ENCODE measurements around the gene MCRIP2.

Gene MCRIP2

GRCh38 chr16:670485-671352 lies 29.1 kb downstream of the MCRIP2 start:
- TF ChIP-seq, protein P1, sequence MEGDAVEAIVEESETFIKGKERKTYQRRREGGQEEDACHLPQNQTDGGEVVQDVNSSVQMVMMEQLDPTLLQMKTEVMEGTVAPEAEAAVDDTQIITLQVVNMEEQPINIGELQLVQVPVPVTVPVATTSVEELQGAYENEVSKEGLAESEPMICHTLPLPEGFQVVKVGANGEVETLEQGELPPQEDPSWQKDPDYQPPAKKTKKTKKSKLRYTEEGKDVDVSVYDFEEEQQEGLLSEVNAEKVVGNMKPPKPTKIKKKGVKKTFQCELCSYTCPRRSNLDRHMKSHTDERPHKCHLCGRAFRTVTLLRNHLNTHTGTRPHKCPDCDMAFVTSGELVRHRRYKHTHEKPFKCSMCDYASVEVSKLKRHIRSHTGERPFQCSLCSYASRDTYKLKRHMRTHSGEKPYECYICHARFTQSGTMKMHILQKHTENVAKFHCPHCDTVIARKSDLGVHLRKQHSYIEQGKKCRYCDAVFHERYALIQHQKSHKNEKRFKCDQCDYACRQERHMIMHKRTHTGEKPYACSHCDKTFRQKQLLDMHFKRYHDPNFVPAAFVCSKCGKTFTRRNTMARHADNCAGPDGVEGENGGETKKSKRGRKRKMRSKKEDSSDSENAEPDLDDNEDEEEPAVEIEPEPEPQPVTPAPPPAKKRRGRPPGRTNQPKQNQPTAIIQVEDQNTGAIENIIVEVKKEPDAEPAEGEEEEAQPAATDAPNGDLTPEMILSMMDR (conservative IDR thresholded peaks at IDR 0.05): no peak
- TF ChIP-seq ZFX (IDR thresholded peaks at IDR 0.05): no peak
- no peak overlapping the region for H3K27ac ChIP-seq

- TF ChIP-seq, protein P1 (conservative IDR thresholded peaks at IDR 0.05): no peak
- TF ChIP-seq ZFX (IDR thresholded peaks at IDR 0.05): no peak
- no peak overlapping the region for H3K27ac ChIP-seq
These were observed 29.9 kb downstream of the MCRIP2 start for GRCh38 chr16:671353-672131.

DNA sequence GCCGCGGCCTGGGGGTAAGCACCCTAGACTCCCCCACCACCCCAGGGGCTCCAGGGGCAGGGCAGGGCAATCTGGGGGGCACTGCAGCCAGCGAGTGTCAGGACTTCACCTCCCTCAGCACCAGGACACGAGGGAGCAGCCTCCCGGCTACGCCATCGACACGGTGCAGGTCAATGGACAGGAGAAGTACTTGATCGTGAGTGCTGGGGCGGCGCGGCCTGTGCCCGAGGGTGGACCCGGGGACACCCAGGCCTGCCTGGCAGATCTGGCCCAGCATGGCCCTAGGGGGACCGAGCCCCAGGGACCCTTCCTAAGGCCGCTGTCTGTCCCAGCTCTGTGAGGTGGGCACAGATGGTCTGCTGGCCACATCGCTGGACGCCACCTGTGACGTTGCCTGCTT lies 30.7 kb downstream of the MCRIP2 start:
- TF ChIP-seq, protein P1 (conservative IDR thresholded peaks at IDR 0.05): no peak
- no peak for TF ChIP-seq ZFX (IDR thresholded peaks at IDR 0.05)

DNA sequence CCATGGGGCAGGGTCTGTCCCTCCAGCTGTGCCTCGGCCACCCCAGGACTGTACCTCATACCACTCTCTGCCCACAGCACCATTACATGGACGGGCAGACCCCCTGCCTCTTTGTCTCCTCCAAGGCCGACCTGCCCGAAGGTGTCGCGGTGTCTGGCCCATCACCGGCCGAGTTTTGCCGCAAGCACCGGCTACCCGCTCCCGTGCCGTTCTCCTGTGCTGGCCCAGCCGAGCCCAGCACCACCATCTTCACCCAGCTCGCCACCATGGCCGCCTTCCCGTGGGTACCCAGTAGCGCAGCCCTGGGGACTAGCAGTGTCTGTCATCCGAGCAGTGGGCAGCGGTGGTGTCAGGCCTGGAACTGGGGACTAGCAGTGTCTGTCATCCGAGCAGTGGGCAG lies 31.2 kb downstream of the MCRIP2 start:
- no peak overlapping the region for H3K27ac ChIP-seq
- TF ChIP-seq, protein P1 (conservative IDR thresholded peaks at IDR 0.05): no peak
- no peak for TF ChIP-seq ZFX (IDR thresholded peaks at IDR 0.05)

More for the DNA sequence above, 30.7 kb downstream of the MCRIP2 start:
- H3K27ac ChIP-seq: no peak overlapping the region

- no peak overlapping the region for H3K27ac ChIP-seq
- TF ChIP-seq, protein P1 (conservative IDR thresholded peaks at IDR 0.05): no peak
- TF ChIP-seq ZFX (IDR thresholded peaks at IDR 0.05): no peak
These were observed 31.9 kb downstream of the MCRIP2 start for GRCh38 chr16:673399-673991.

DNA sequence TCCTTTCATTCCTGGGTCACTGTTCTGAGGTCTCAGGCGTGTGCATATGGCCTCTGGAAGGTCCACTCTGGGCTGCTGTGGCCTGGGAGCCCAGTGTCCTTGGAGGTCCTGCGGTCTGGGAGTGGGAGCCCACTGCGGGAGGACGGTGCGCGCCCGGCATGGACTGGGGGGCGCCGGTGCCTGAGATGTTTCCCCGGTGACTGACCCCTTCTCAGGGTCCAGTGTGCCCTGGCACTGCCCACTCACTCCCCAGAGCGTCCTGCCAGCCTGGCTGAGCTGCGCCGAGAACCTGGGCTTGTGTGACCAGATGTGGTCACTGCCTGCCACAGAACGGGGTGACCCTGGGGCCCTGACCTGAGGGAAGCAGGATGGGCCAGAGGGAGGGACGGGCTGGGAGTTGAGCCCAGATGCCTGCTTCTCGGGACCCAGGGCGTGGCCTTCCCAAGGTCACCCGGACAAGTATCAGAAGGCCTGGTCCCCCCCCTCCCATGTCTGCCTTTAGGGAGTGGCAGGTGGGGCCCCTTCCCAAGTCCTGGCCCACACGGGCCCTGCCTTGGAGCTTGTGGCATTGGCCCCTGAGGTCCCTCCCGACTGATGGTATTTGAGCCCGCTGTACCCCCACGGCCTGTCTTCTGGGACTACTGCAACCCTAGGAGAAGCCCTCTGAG lies 32.7 kb downstream of the MCRIP2 start:
- no peak for TF ChIP-seq ZFX (IDR thresholded peaks at IDR 0.05)
- TF ChIP-seq, protein P1 (conservative IDR thresholded peaks at IDR 0.05): no peak
- H3K27ac ChIP-seq: no peak overlapping the region

Data from C4-2B (cell line).